Measurements from ENCODE around the gene FGD5. TPM values are rescaled to one million over a fixed set of nuclear protein-coding genes. Genes with fewer than 3 reads are reported as not detected.
A peak's percentile ranks its signal among the peaks of the same experiment; 100 is the strongest.

The FGD5 gene
- total RNA-seq = 38.6 TPM
- long read RNA-seq, full-length matches to known transcripts = 6 of 26 reads
- long read RNA-seq, partial matches to known transcripts = 7 of 26 reads
- long read RNA-seq, other reads (novel, unspliced or antisense) = 13 of 26 reads

- DNase-seq (ENCODE audit: low spot score) = peak; percentile 88
Observed at GRCh38 chr3:14818804-14819500, at the start of gene FGD5. Gene FGD5 (plus strand): TSS chr3:14818962. CDS start chr3:14819072, 110 bp downstream.

- DNase-seq (ENCODE audit: low spot score) = peak; percentile 73
Observed at GRCh38 chr3:14769544-14770325, 49.0 kb upstream of the FGD5 start.

- peak; percentile 37 for DNase-seq (ENCODE audit: low spot score)
Observed at GRCh38 chr3:14770591-14770990, 48.2 kb upstream of the FGD5 start.

- DNase-seq (ENCODE audit: low spot score) = peak; percentile 84
Observed at GRCh38 chr3:14771593-14772497, 46.9 kb upstream of the FGD5 start.

- peak; percentile 68 for DNase-seq (ENCODE audit: low spot score)
Observed at GRCh38 chr3:14772533-14773138, 46.1 kb upstream of the FGD5 start.

- DNase-seq (ENCODE audit: low spot score) = no peak
Observed at GRCh38 chr3:14773281-14773680, 45.5 kb upstream of the FGD5 start.

GRCh38 chr3:14773691-14774128 lies 45.1 kb upstream of the FGD5 start:
- DNase-seq (ENCODE audit: low spot score) = peak; percentile 64

GRCh38 chr3:14774431-14774830 lies 44.3 kb upstream of the FGD5 start:
- peak; percentile 68 for DNase-seq (ENCODE audit: low spot score)

GRCh38 chr3:14775011-14775410 lies 43.8 kb upstream of the FGD5 start:
- DNase-seq (ENCODE audit: low spot score) = peak; percentile 59

- peak; percentile 16 for DNase-seq (ENCODE audit: low spot score)
Observed at GRCh38 chr3:14775563-14775962, 43.2 kb upstream of the FGD5 start.

- no peak for DNase-seq (ENCODE audit: low spot score)
Observed at GRCh38 chr3:14779069-14779685, 39.6 kb upstream of the FGD5 start.

GRCh38 chr3:14780927-14781507 lies 37.7 kb upstream of the FGD5 start:
- peak; percentile 85 for DNase-seq (ENCODE audit: low spot score)

GRCh38 chr3:14783480-14784086 lies 35.2 kb upstream of the FGD5 start:
- peak; percentile 57 for DNase-seq (ENCODE audit: low spot score)

- DNase-seq (ENCODE audit: low spot score) = peak; percentile 71
Observed at GRCh38 chr3:14784087-14784681, 34.6 kb upstream of the FGD5 start.

GRCh38 chr3:14785207-14786155 lies 33.3 kb upstream of the FGD5 start:
- peak; percentile 82 for DNase-seq (ENCODE audit: low spot score)

GRCh38 chr3:14786369-14786768 lies 32.4 kb upstream of the FGD5 start:
- DNase-seq (ENCODE audit: low spot score) = peak; percentile 1

- DNase-seq (ENCODE audit: low spot score) = peak; percentile 60
Observed at GRCh38 chr3:14787630-14788029, 31.1 kb upstream of the FGD5 start.

- peak; percentile 33 for DNase-seq (ENCODE audit: low spot score)
Observed at GRCh38 chr3:14788644-14789043, 30.1 kb upstream of the FGD5 start.

Data from mesenteric fat pad (tissue), 1 donor.